ENCODE data around the gene ATP6V0E1.
A peak's percentile ranks its signal among the peaks of the same experiment; 100 is the strongest.

The ATP6V0E1 gene

DNA sequence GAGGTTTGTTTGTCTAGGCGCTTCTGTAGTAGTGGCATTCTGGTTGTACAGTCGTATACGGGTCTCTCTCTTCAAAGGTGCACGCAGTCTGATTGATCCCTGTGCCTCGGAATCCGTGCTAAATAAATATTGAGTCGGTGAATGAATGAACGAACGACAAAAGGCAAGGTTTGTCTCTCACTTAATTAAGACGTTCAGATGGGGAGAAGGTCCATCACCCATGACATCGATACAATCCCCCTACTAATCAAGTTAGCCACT lies 72.1 kb downstream of the ATP6V0E1 start:
- no peaks in the 10 kb centered on the region for H3K9me2 ChIP-seq (replicated peaks; ENCODE audit: insufficient read depth, low read length)
- H3K27me3 ChIP-seq (ENCODE audit: low read length) = no peaks in the 10 kb centered on the region
- H2AFZ ChIP-seq (ENCODE audit: low read depth, low read length, severe bottlenecking) = peak overlapping the region; percentile 69
- H3K9ac ChIP-seq (ENCODE audit: low read length) = peak overlapping the region; percentile 67
- no peaks in the 10 kb centered on the region for H3K36me3 ChIP-seq (ENCODE audit: low read length)
- peaks cover 4% of the 10 kb centered on the region; the same call in 1 of the 2 replicates for H3K79me2 ChIP-seq (ENCODE audit: insufficient read depth, low read length)
- H3K9me3 ChIP-seq (ENCODE audit: insufficient read depth, low read length) = no peaks in the 10 kb centered on the region
- H4K20me1 ChIP-seq (ENCODE audit: low read depth, low read length) = no peaks in the 10 kb centered on the region
- TF ChIP-seq, protein P1, sequence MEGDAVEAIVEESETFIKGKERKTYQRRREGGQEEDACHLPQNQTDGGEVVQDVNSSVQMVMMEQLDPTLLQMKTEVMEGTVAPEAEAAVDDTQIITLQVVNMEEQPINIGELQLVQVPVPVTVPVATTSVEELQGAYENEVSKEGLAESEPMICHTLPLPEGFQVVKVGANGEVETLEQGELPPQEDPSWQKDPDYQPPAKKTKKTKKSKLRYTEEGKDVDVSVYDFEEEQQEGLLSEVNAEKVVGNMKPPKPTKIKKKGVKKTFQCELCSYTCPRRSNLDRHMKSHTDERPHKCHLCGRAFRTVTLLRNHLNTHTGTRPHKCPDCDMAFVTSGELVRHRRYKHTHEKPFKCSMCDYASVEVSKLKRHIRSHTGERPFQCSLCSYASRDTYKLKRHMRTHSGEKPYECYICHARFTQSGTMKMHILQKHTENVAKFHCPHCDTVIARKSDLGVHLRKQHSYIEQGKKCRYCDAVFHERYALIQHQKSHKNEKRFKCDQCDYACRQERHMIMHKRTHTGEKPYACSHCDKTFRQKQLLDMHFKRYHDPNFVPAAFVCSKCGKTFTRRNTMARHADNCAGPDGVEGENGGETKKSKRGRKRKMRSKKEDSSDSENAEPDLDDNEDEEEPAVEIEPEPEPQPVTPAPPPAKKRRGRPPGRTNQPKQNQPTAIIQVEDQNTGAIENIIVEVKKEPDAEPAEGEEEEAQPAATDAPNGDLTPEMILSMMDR (IDR thresholded peaks at IDR 0.05; ENCODE audit: insufficient read depth, low read length, poor library complexity, severe bottlenecking) = no peak
- TF ChIP-seq EZH2phosphoT487 (conservative IDR thresholded peaks at IDR 0.05; ENCODE audit: low read length) = no peak
- peak overlapping the region; percentile 68 for H3K4me3 ChIP-seq (ENCODE audit: insufficient read depth, low read length, poor library complexity, severe bottlenecking)
- H3K27ac ChIP-seq (ENCODE audit: low read depth, low read length) = peak overlapping the region; percentile 62
- peaks cover 19% of the 10 kb centered on the region for H3F3A ChIP-seq (ENCODE audit: insufficient read depth)
- peak overlapping the region; percentile 87 for H3K4me2 ChIP-seq (ENCODE audit: low read depth, low read length, poor library complexity, severe bottlenecking)

DNA sequence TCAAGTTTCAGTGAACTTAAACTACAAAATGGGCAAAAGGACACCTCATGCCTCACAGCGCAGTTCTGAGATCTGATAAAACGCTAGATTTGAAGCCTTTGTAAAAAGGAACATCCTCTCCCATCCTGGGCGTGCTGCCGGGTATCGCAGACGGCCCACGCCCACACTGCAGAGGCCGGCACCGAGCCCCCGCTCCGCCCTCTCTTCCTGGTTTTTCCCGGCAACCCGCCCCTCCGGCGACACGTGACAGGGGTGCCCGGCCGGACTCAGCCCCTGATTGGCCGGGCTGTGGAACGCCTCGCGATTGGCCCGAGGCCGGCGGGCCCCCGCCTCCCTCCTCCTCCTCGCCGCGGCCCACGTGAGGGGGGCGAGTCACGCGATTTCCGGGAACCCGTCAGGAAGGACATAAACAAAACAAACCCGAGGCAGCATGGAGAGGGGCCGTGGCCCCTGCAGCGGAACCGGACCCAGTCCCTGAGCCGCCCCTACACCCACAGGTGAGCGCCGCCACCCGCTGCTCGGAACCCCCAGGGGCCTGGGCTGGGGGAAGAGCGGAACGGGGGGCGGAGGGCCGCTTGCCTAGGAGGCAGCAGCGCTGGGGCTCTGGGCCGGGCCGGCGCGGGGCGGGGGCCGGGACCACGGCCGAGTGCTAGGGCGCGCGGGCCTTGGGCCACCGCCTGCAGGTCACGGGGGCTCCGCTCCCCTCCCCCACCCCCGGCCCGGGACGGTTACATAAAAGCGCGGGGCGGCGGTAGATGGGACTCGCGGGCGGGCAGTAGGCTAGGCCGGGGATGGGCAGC lies 72.6 kb downstream of the ATP6V0E1 start, which contains the start of gene CREBRF:
Gene CREBRF (plus strand): TSS at position 370 of the 800 bp plus-strand sequence. CDS start 24,424 bp downstream, outside the sequence.
- peak within 1 kb of the TSS; percentile 68 for H3K4me3 ChIP-seq (ENCODE audit: insufficient read depth, low read length, poor library complexity, severe bottlenecking)
- H3K9me3 ChIP-seq (ENCODE audit: insufficient read depth, low read length) = no peaks in the 10 kb centered on the region
- peak within 1 kb of the TSS; percentile 70 for H3K9ac ChIP-seq (ENCODE audit: low read length)
- no peaks in the 10 kb centered on the region for H4K20me1 ChIP-seq (ENCODE audit: low read depth, low read length)
- H3K9me2 ChIP-seq (replicated peaks; ENCODE audit: insufficient read depth, low read length) = no peaks in the 10 kb centered on the region
- peaks cover 4% of the 10 kb centered on the region; the same call in 1 of the 2 replicates for H3K79me2 ChIP-seq (ENCODE audit: insufficient read depth, low read length)
- peak within 1 kb of the TSS; percentile 62 for H3K27ac ChIP-seq (ENCODE audit: low read depth, low read length)
- peaks cover 19% of the 10 kb centered on the region for H3F3A ChIP-seq (ENCODE audit: insufficient read depth)
- TF ChIP-seq EZH2phosphoT487 (conservative IDR thresholded peaks at IDR 0.05; ENCODE audit: low read length) = no peak
- TF ChIP-seq, protein P1 (IDR thresholded peaks at IDR 0.05; ENCODE audit: insufficient read depth, low read length, poor library complexity, severe bottlenecking) = no peak
- no peaks in the 10 kb centered on the region for H3K36me3 ChIP-seq (ENCODE audit: low read length)
- peak within 1 kb of the TSS; percentile 87 for H2AFZ ChIP-seq (ENCODE audit: low read depth, low read length, severe bottlenecking)
- H3K27me3 ChIP-seq (ENCODE audit: low read length) = no peaks in the 10 kb centered on the region
- H3K4me2 ChIP-seq (ENCODE audit: low read depth, low read length, poor library complexity, severe bottlenecking) = peak within 1 kb of the TSS; percentile 87

DNA sequence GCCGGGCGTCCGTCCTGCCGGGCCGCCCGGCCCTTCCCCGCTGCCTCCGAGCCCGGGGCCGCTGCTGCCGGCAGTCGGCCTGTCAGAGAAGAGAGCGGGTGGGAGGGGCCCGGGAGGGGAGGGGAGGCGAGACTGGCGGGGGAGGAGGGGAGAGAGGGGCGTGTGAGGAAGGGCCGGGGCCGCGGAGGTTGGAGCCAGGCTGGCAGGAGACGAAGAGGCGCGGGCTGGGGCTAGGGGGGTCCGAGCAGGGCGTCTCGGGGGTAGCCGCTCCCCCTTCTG lies 73.2 kb downstream of the ATP6V0E1 start:
- H3K9me3 ChIP-seq (ENCODE audit: insufficient read depth, low read length) = no peaks in the 10 kb centered on the region
- no peaks in the 10 kb centered on the region for H3K36me3 ChIP-seq (ENCODE audit: low read length)
- H3K4me2 ChIP-seq (ENCODE audit: low read depth, low read length, poor library complexity, severe bottlenecking) = peak overlapping the region; percentile 60
- TF ChIP-seq, protein P1 (IDR thresholded peaks at IDR 0.05; ENCODE audit: insufficient read depth, low read length, poor library complexity, severe bottlenecking) = no peak
- TF ChIP-seq EZH2phosphoT487 (conservative IDR thresholded peaks at IDR 0.05; ENCODE audit: low read length) = no peak
- H3K79me2 ChIP-seq (ENCODE audit: insufficient read depth, low read length) = peaks cover 4% of the 10 kb centered on the region; the same call in 1 of the 2 replicates
- peak overlapping the region; percentile 68 for H3K4me3 ChIP-seq (ENCODE audit: insufficient read depth, low read length, poor library complexity, severe bottlenecking)
- peak overlapping the region; percentile 70 for H3K9ac ChIP-seq (ENCODE audit: low read length)
- H3K9me2 ChIP-seq (replicated peaks; ENCODE audit: insufficient read depth, low read length) = no peaks in the 10 kb centered on the region
- peak overlapping the region; percentile 47 for H3K27ac ChIP-seq (ENCODE audit: low read depth, low read length)
- no peaks in the 10 kb centered on the region for H4K20me1 ChIP-seq (ENCODE audit: low read depth, low read length)
- H3F3A ChIP-seq (ENCODE audit: insufficient read depth) = peaks cover 19% of the 10 kb centered on the region
- H3K27me3 ChIP-seq (ENCODE audit: low read length) = no peaks in the 10 kb centered on the region
- H2AFZ ChIP-seq (ENCODE audit: low read depth, low read length, severe bottlenecking) = peak overlapping the region; percentile 80

Measured in SU-DHL-6 (cell line).